Esophagus squamous epithelium (tissue), 5 donors: ENCODE measurements around the gene MPP3. TPM values are rescaled to one million over a fixed set of nuclear protein-coding genes. Genes with fewer than 3 reads are reported as not detected.

ENCODE experiments used
- DNase-seq: peaks from one replicate; lab custom pipeline; 2025; lab: John Stamatoyannopoulos, UW
- H3K27ac ChIP-seq, 4 donors: fragments of 200-600 bp; sonication (generic); one replicate each; pipeline ENCODE4 v1.5.1; 2016 to 2019; ENCODE audit warnings: mild to moderate bottlenecking in 1 of 4
- H3K27me3 ChIP-seq, 4 donors: fragments of 200-600 bp; sonication (generic); 1 replicate in 3 of 4; 2 replicates in 1 of 4; pipeline versions ENCODE4 v1.5.1 to v1.6.0; 2017 to 2021; ENCODE audit warnings: antibody characterized with exemption in 1 of 4
- H3K36me3 ChIP-seq, 3 donors: fragments of 200-600 bp; sonication (generic); one replicate each; pipeline ENCODE4 v1.5.1; 2016 to 2019
- H3K4me1 ChIP-seq, 3 donors: fragments of 200-600 bp; sonication (generic); one replicate each; pipeline ENCODE4 v1.5.1; 2017 to 2019
- H3K4me3 ChIP-seq, 4 donors: fragments of 200-600 bp; sonication (generic); 1 replicate in 3 of 4; 2 replicates in 1 of 4; pipeline ENCODE4 v1.5.1; 2016 to 2019; ENCODE audit warnings: mild to moderate bottlenecking in 2 of 4, moderate library complexity in 1 of 4
- H3K9me3 ChIP-seq, 3 donors: fragments of 200-600 bp; sonication (generic); one replicate each; pipeline ENCODE4 v1.5.1; 2016 to 2019
- CTCF ChIP-seq, 6 experiments: fragments of 450-650 bp in 4 of 6; fragments of 200-600 bp in 2 of 6; sonication (generic) in 2 of 6; IDR thresholded peaks; one replicate each; pipeline ENCODE4 v1.5.1; 2016 to 2019; ENCODE audit warnings: antibody characterized with exemption in 6 of 6, mild to moderate bottlenecking in 4 of 6, moderate library complexity in 4 of 6
- POLR2A ChIP-seq, 4 donors: fragments of 450-650 bp; IDR thresholded peaks; one replicate each; pipeline ENCODE4 v1.6.1; 2017; ENCODE audit warnings: antibody characterized with exemption in 4 of 4, mild to moderate bottlenecking in 4 of 4, moderate library complexity in 3 of 4
- WGBS, 2 donors: methylation state at CpG; one replicate each; pipeline ENCODE4 v1.1.5; 2018; 5-methylcytosine and 5-hydroxymethylcytosine counted together
- intact Hi-C: fragments of 100-400 bp; cut with DNase I; formaldehyde crosslinking; loops from one replicate; pipeline ENCODE4 v1.15.0; 2022
- total RNA-seq, 4 donors: library from RNA; depleted of rRNA; stranded (reverse); fragments of >200 nt; gene quantifications; one replicate each; pipeline ENCODE4 v1.1.0, GENCODE V29; 2016
- donor health status: DM: yes; HTN: yes; CAD: no.

MPP3 gene
- total RNA-seq, 4 donors from 2014 or later = 5.9 to 15.8 (median 9.0) TPM

GRCh38 chr17:43831633-43832032, 1.3 kb downstream of the MPP3 start:
- TF ChIP-seq CTCF (IDR thresholded peaks at IDR 0.05) (no peak), POLR2A (IDR thresholded peaks at IDR 0.05) (no peak)
- peak overlapping the region in 1 of 4 donors; percentile 74 for H3K4me3 ChIP-seq
- peaks cover 0 to 8% (median 0%) of the 10 kb centered on the region in 4 donors for H3K27me3 ChIP-seq
- H3K27ac ChIP-seq = peak overlapping the region in 1 of 4 donors; percentile 20
- DNase-seq = no peak
- intact Hi-C loops = no loop called here
- H3K36me3 ChIP-seq = peaks cover 0 to 41% (median 6%) of the 10 kb centered on the region in 3 donors
- 73 to 77% methylated on average over 4 to 8 of the region's 8 CpGs for WGBS, 2 donors
- H3K9me3 ChIP-seq = no peaks in the 10 kb centered on the region
- peaks cover 5 to 33% (median 16%) of the 10 kb centered on the region in 3 donors for H3K4me1 ChIP-seq

- 79% methylated on average over 6 to 7 of the region's 7 CpGs for WGBS, 2 donors
- no peak overlapping the region for H3K4me3 ChIP-seq
- no peak for TF ChIP-seq POLR2A (IDR thresholded peaks at IDR 0.05)
- TF ChIP-seq CTCF (IDR thresholded peaks at IDR 0.05) = no peak
- peaks cover 0 to 51% (median 6%) of the 10 kb centered on the region in 3 donors for H3K36me3 ChIP-seq
- no peak overlapping the region for H3K27ac ChIP-seq
- intact Hi-C loops = no loop called here
- H3K27me3 ChIP-seq = peaks cover 0 to 8% (median 0%) of the 10 kb centered on the region in 4 donors
- H3K4me1 ChIP-seq = peaks cover 5 to 33% (median 16%) of the 10 kb centered on the region in 3 donors
- DNase-seq = no peak
- H3K9me3 ChIP-seq = no peaks in the 10 kb centered on the region
Observed at GRCh38 chr17:43830510-43831140, 2.3 kb downstream of the MPP3 start.

- intact Hi-C loops = no loop called here
- Histone ChIP-seq H3K9me3 (no peaks in the 10 kb centered on the region), H3K36me3 (peaks cover 0 to 59% (median 6%) of the 10 kb centered on the region in 3 donors), H3K27ac (no peak overlapping the region), H3K27me3 (peaks cover 0 to 8% (median 0%) of the 10 kb centered on the region in 4 donors), H3K4me3 (no peak overlapping the region), H3K4me1 (peaks cover 5 to 33% (median 16%) of the 10 kb centered on the region in 3 donors)
- WGBS, 2 donors = 93 to 100% methylated on average over 1 to 11 of the region's 14 CpGs
- TF ChIP-seq CTCF (IDR thresholded peaks at IDR 0.05) (no peak), POLR2A (IDR thresholded peaks at IDR 0.05) (no peak)
- no peak for DNase-seq
Observed at GRCh38 chr17:43829738-43830137, 3.2 kb downstream of the MPP3 start.

- no peak overlapping the region for H3K4me3 ChIP-seq
- peaks cover 0 to 64% (median 6%) of the 10 kb centered on the region in 3 donors for H3K36me3 ChIP-seq
- no peak for DNase-seq
- TF ChIP-seq CTCF (IDR thresholded peaks at IDR 0.05) (no peak), POLR2A (IDR thresholded peaks at IDR 0.05) (no peak)
- H3K4me1 ChIP-seq = peaks cover 3 to 31% (median 12%) of the 10 kb centered on the region in 3 donors
- no peaks in the 10 kb centered on the region for H3K9me3 ChIP-seq
- no peaks in the 10 kb centered on the region for H3K27me3 ChIP-seq
- no peak overlapping the region for H3K27ac ChIP-seq
- intact Hi-C loops = no loop called here
- WGBS, 2 donors = 94% methylated on average over 6 of the region's 9 CpGs; no CpG with 5 or more reads in 1 of the 2 donors
Observed at GRCh38 chr17:43827596-43827995, 5.3 kb downstream of the MPP3 start.

GRCh38 chr17:43826206-43826605, 6.7 kb downstream of the MPP3 start:
- no peak for DNase-seq
- intact Hi-C loops = no loop called here
- 55 to 80% methylated on average over 7 of the region's 7 CpGs for WGBS, 2 donors
- Histone ChIP-seq H3K36me3 (peaks cover 0 to 75% (median 6%) of the 10 kb centered on the region in 3 donors), H3K4me3 (no peak overlapping the region), H3K9me3 (no peaks in the 10 kb centered on the region), H3K27me3 (no peaks in the 10 kb centered on the region), H3K4me1 (peaks cover 3 to 24% (median 6%) of the 10 kb centered on the region in 3 donors), H3K27ac (no peak overlapping the region)
- TF ChIP-seq POLR2A (IDR thresholded peaks at IDR 0.05) (no peak), CTCF (IDR thresholded peaks at IDR 0.05) (no peak)
